Transverse colon (tissue), 3 donors: ENCODE results near the gene CBX6.

Source experiments
- EP300 ChIP-seq: sonication (generic); formaldehyde crosslinking; IDR thresholded peaks from one replicate; pipeline ENCODE4 v1.6.1; 2017; ENCODE audit warnings: antibody characterized with exemption, low read depth
- POLR2A ChIP-seq: fragments of 450-650 bp; IDR thresholded peaks from one replicate; pipeline ENCODE4 v1.6.1; 2016; ENCODE audit warnings: antibody characterized with exemption, mild to moderate bottlenecking, moderate library complexity
- TF ChIP-seq, protein P1 (sequence below), 5 experiments: fragments of 200-600 bp in 3 of 5; fragments of 450-650 bp in 2 of 5; sonication (generic) in 3 of 5; IDR thresholded peaks; 1 replicate in 2 of 5; 2 replicates in 3 of 5; pipeline ENCODE4 v1.5.1; 2016 to 2017; ENCODE audit warnings: antibody characterized with exemption in 5 of 5, inconsistent platforms in 3 of 5, mild to moderate bottlenecking in 2 of 5, moderate library complexity in 1 of 5

DNA sequence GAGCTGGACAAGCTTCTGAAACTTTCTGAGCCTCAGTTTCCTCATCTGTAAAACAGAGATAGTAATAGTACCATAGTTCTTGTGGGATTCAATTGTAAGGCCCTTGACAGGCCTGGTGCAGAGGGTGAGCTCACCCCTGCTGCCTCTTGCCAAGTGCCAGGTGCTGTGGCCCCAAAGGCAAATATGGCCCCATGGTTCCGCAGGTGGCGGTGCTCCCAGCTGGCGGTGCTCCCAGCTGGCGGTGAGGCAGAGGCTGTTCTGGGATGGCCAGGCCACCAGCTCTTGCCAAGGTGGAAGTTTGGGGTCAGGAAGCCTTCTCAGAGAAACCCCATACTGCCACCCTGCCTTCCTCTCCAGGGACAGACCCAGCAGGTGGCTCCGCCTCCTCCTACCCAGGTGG lies 37.0 kb downstream of the CBX6 start:
- TF ChIP-seq EP300, result no peak
- TF ChIP-seq, protein P1, sequence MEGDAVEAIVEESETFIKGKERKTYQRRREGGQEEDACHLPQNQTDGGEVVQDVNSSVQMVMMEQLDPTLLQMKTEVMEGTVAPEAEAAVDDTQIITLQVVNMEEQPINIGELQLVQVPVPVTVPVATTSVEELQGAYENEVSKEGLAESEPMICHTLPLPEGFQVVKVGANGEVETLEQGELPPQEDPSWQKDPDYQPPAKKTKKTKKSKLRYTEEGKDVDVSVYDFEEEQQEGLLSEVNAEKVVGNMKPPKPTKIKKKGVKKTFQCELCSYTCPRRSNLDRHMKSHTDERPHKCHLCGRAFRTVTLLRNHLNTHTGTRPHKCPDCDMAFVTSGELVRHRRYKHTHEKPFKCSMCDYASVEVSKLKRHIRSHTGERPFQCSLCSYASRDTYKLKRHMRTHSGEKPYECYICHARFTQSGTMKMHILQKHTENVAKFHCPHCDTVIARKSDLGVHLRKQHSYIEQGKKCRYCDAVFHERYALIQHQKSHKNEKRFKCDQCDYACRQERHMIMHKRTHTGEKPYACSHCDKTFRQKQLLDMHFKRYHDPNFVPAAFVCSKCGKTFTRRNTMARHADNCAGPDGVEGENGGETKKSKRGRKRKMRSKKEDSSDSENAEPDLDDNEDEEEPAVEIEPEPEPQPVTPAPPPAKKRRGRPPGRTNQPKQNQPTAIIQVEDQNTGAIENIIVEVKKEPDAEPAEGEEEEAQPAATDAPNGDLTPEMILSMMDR (IDR thresholded peaks at IDR 0.05), result no peak
- TF ChIP-seq POLR2A, result no peak
